Measurements from ENCODE around the gene ZNF649.
"Not testable (repeated sequence)": the region's sequence is repeated elsewhere in the genome, so short reads cannot be mapped to it uniquely, and the experiment has no call there.

The ZNF649 gene

GRCh38 chr19:51904331-51905165 lies at the start of gene ZNF649:
Gene ZNF649 (minus strand): TSS chr19:51905017. CDS start chr19:51900107, 4,910 bp downstream.
- peak; percentile 65 for DNase-seq (ENCODE audit: low read depth in 2 of 2)

- DNase-seq (ENCODE audit: low read depth in 2 of 2) = no peak
These were observed 44.2 kb upstream of the ZNF649 start for GRCh38 chr19:51948975-51949374.

- no peak for DNase-seq (ENCODE audit: low read depth in 2 of 2)
These were observed 41.8 kb upstream of the ZNF649 start for GRCh38 chr19:51946602-51947001.

- no peak for DNase-seq (ENCODE audit: low read depth in 2 of 2)
These were observed 40.2 kb upstream of the ZNF649 start for GRCh38 chr19:51944798-51945552.

GRCh38 chr19:51938936-51939335 lies 34.1 kb upstream of the ZNF649 start:
- DNase-seq (ENCODE audit: low read depth in 2 of 2) = no peak

- DNase-seq (ENCODE audit: low read depth in 2 of 2) = no peak
These were observed 27.1 kb upstream of the ZNF649 start for GRCh38 chr19:51931921-51932320.

GRCh38 chr19:51927859-51928258 lies 23.0 kb upstream of the ZNF649 start:
- DNase-seq (ENCODE audit: low read depth in 2 of 2) = no peak

GRCh38 chr19:51926784-51927741 lies 22.2 kb upstream of the ZNF649 start, which contains the start of gene ZNF613:
Gene ZNF613 (plus strand): TSS chr19:51927472. CDS start chr19:51936221, 8,749 bp downstream.
- DNase-seq (ENCODE audit: low read depth in 2 of 2) = peak; percentile 82 to 83

GRCh38 chr19:51926426-51926783 lies 21.6 kb upstream of the ZNF649 start:
- DNase-seq (ENCODE audit: low read depth in 2 of 2) = no peak

- DNase-seq (ENCODE audit: low read depth in 2 of 2) = no peak
These were observed 17.1 kb upstream of the ZNF649 start for GRCh38 chr19:51921949-51922348.

GRCh38 chr19:51919606-51920005 lies 14.8 kb upstream of the ZNF649 start:
- DNase-seq (ENCODE audit: low read depth in 2 of 2) = no peak

- DNase-seq (ENCODE audit: low read depth in 2 of 2) = no peak
These were observed 11.3 kb upstream of the ZNF649 start for GRCh38 chr19:51916167-51916566.

GRCh38 chr19:51915324-51915867 lies 10.6 kb upstream of the ZNF649 start:
- no peak for DNase-seq (ENCODE audit: low read depth in 2 of 2)

- DNase-seq (ENCODE audit: low read depth in 2 of 2) = not testable (repeated sequence)
These were observed 3.2 kb upstream of the ZNF649 start for GRCh38 chr19:51907981-51908380.

- not testable (repeated sequence) for DNase-seq (ENCODE audit: low read depth in 2 of 2)
These were observed 1.3 kb upstream of the ZNF649 start for GRCh38 chr19:51906108-51906507.

GRCh38 chr19:51905639-51906038 lies 822 bp upstream of the ZNF649 start:
- not testable (repeated sequence) for DNase-seq (ENCODE audit: low read depth in 2 of 2)

- DNase-seq (ENCODE audit: low read depth in 2 of 2) = no peak
These were observed 389 bp upstream of the ZNF649 start for GRCh38 chr19:51905206-51905605.

- DNase-seq (ENCODE audit: low read depth in 2 of 2) = no peak
These were observed 1.6 kb downstream of the ZNF649 start for GRCh38 chr19:51903192-51903591.

GRCh38 chr19:51901860-51902259 lies 3.0 kb downstream of the ZNF649 start:
- DNase-seq (ENCODE audit: low read depth in 2 of 2) = no peak

- DNase-seq (ENCODE audit: low read depth in 2 of 2) = no peak
These were observed 13.5 kb downstream of the ZNF649 start for GRCh38 chr19:51891193-51891747.

- DNase-seq (ENCODE audit: low read depth in 2 of 2) = no peak
These were observed 14.9 kb downstream of the ZNF649 start for GRCh38 chr19:51889934-51890333.

Measured in fibroblast of skin of left quadriceps (primary cell).